Body of pancreas (tissue), 4 donors: ENCODE results near the gene PDZRN3. TPM values are rescaled to one million over a fixed set of nuclear protein-coding genes. Genes with fewer than 3 reads are reported as not detected.

Experiments
- ATAC-seq: fragments of 150-250 bp; one replicate; pipeline ENCODE4 v1.9.1; 2016
- DNase-seq, 4 donors: peaks; one replicate each; pipeline ENCODE4 v3.0.0-alpha.2; 2019
- H3K27ac ChIP-seq, 4 donors: fragments of 200-600 bp; sonication (generic); 1 replicate in 3 of 4; 2 replicates in 1 of 4; pipeline versions ENCODE4 v1.5.1 to v1.6.1; 2016 to 2019; ENCODE audit warnings: mild to moderate bottlenecking in 1 of 4, mixed read lengths in 1 of 4, moderate library complexity in 1 of 4
- H3K27me3 ChIP-seq, 2 donors: fragments of 200-600 bp; sonication (generic); one replicate each; pipeline ENCODE4 v1.6.0; 2016; ENCODE audit warnings: mild to moderate bottlenecking in 1 of 2
- H3K36me3 ChIP-seq, 2 donors: fragments of 200-600 bp; sonication (generic); replicated peaks in 1 of 2; 2 replicates each; pipeline ENCODE4 v1.5.1; 2016; ENCODE audit warnings: low read depth in 2 of 2; ENCODE audit not compliant: insufficient read depth in 1 of 2
- H3K4me1 ChIP-seq: fragments of 200-600 bp; sonication (generic); one replicate; pipeline ENCODE4 v1.6.0; 2016
- H3K4me3 ChIP-seq, 2 donors: fragments of 200-600 bp; sonication (generic); 1 replicate in 1 of 2; 2 replicates in 1 of 2; pipeline ENCODE4 v1.5.1; 2016 to 2019
- H3K9me3 ChIP-seq, 3 donors: fragments of 200-600 bp; sonication (generic); 1 replicate in 2 of 3; 2 replicates in 1 of 3; pipeline ENCODE4 v1.5.1; 2016
- CTCF ChIP-seq, 7 experiments: fragments of 450-650 bp in 4 of 7; fragments of 200-600 bp in 3 of 7; sonication (generic) in 3 of 7; IDR thresholded peaks; one replicate each; pipeline ENCODE4 v1.5.1; 2016 to 2019; ENCODE audit warnings: antibody characterized with exemption in 7 of 7
- POLR2A ChIP-seq, 3 donors: fragments of 450-650 bp; IDR thresholded peaks; one replicate each; pipeline ENCODE4 v1.6.1; 2016; ENCODE audit warnings: antibody characterized with exemption in 3 of 3, mild to moderate bottlenecking in 2 of 3
- WGBS, 2 donors: methylation state at CpG; one replicate each; pipeline ENCODE4 v1.1.5; 2017; 5-methylcytosine and 5-hydroxymethylcytosine counted together
- intact Hi-C: fragments of 100-400 bp; cut with DNase I; formaldehyde crosslinking; loops from one replicate; pipeline ENCODE4 v1.15.1; 2023
- total RNA-seq, 2 donors: library from RNA; depleted of rRNA; stranded (reverse); fragments of >200 nt; gene quantifications; one replicate each; pipeline ENCODE4 v1.1.0, GENCODE V29; 2016

Gene PDZRN3
- total RNA-seq, 2 donors from 2014 or later: 18.9 to 41.9 TPM

- DNase-seq: no peak
- intact Hi-C loops: no loop called here
- no peak for ATAC-seq
- Histone ChIP-seq H3K36me3 (no peaks in the 10 kb centered on the region), H3K27ac (no peak overlapping the region), H3K4me3 (no peak overlapping the region), H3K4me1 (peaks cover under 1% of the 10 kb centered on the region), H3K27me3 (no peaks in the 10 kb centered on the region), H3K9me3 (no peaks in the 10 kb centered on the region)
- 80 to 84% methylated on average over 7 of the region's 7 CpGs for WGBS, 2 donors
- no peak for TF ChIP-seq CTCF (IDR thresholded peaks at IDR 0.05)
- no peak for TF ChIP-seq POLR2A (IDR thresholded peaks at IDR 0.05)
Measured at GRCh38 chr3:73521734-73522336, 102.9 kb downstream of the PDZRN3 start.

GRCh38 chr3:73520931-73521461, 103.7 kb downstream of the PDZRN3 start:
- ATAC-seq (no peak), DNase-seq (peak in 1 of 4 donors; percentile 27)
- no peak overlapping the region for H3K27ac ChIP-seq
- peaks cover 4% of the 10 kb centered on the region for H3K4me1 ChIP-seq
- TF ChIP-seq POLR2A (IDR thresholded peaks at IDR 0.05) (no peak), CTCF (IDR thresholded peaks at IDR 0.05) (no peak)
- H3K27me3 ChIP-seq: no peaks in the 10 kb centered on the region
- intact Hi-C loops: no loop called here
- H3K9me3 ChIP-seq: no peaks in the 10 kb centered on the region
- H3K36me3 ChIP-seq: no peaks in the 10 kb centered on the region
- 74 to 88% methylated on average over 13 of the region's 13 CpGs for WGBS, 2 donors
- H3K4me3 ChIP-seq: no peak overlapping the region

- no peaks in the 10 kb centered on the region for H3K36me3 ChIP-seq
- H3K27me3 ChIP-seq: no peaks in the 10 kb centered on the region
- no peak for TF ChIP-seq CTCF (IDR thresholded peaks at IDR 0.05)
- TF ChIP-seq POLR2A (IDR thresholded peaks at IDR 0.05): no peak
- no peak overlapping the region for H3K4me3 ChIP-seq
- H3K9me3 ChIP-seq: no peaks in the 10 kb centered on the region
- H3K27ac ChIP-seq: no peak overlapping the region
- 48 to 52% methylated on average over 5 of the region's 5 CpGs for WGBS, 2 donors
- DNase-seq (peak in 3 of 4 donors; percentile 38 to 69 (median 66)), ATAC-seq (no peak)
- intact Hi-C loops: loop anchor here (10.0 kb wide), 1 partner anchor 338 kb away; no protein-coding TSS in a partner anchor
- peaks cover 17% of the 10 kb centered on the region for H3K4me1 ChIP-seq
Measured at GRCh38 chr3:73516631-73517030, 108.1 kb downstream of the PDZRN3 start.

- H3K4me1 ChIP-seq: peaks cover 17% of the 10 kb centered on the region
Measured at GRCh38 chr3:73513260-73513659, 111.5 kb downstream of the PDZRN3 start.

More at GRCh38 chr3:73513260-73513659, 111.5 kb downstream of the PDZRN3 start:
- H3K9me3 ChIP-seq: no peaks in the 10 kb centered on the region
- H3K4me3 ChIP-seq: no peak overlapping the region
- no peak overlapping the region for H3K27ac ChIP-seq
- ATAC-seq (peak; percentile 80), DNase-seq (peak; percentile 81 to 88 (median 84))
- no peaks in the 10 kb centered on the region for H3K27me3 ChIP-seq
- no peaks in the 10 kb centered on the region for H3K36me3 ChIP-seq
- WGBS, 2 donors: 14 to 15% methylated on average over 5 of the region's 5 CpGs
- intact Hi-C loops: loop anchor here (10.0 kb wide), 1 partner anchor 342 kb away; no protein-coding TSS in a partner anchor
- TF ChIP-seq POLR2A (IDR thresholded peaks at IDR 0.05): no peak
- TF ChIP-seq CTCF (IDR thresholded peaks at IDR 0.05): no peak
